CD4-positive, alpha-beta T cell treated with Interleukin-10 for 1 hour (primary cell): ENCODE measurements around the gene VSTM2L.

Source experiments
- DNase-seq: peaks from one replicate; pipeline ENCODE4 v3.0.0-alpha.2; 2020

Gene VSTM2L

GRCh38 chr20:37971561-37972127, 68.7 kb downstream of the VSTM2L start:
- no peak for DNase-seq

- no peak for DNase-seq
These were observed 69.5 kb downstream of the VSTM2L start for GRCh38 chr20:37972256-37973058.

- no peak for DNase-seq
These were observed 70.4 kb downstream of the VSTM2L start for GRCh38 chr20:37973059-37973910.

GRCh38 chr20:37976887-37977286, 74.0 kb downstream of the VSTM2L start:
- no peak for DNase-seq

GRCh38 chr20:37977338-37977737, 74.4 kb downstream of the VSTM2L start:
- no peak for DNase-seq

GRCh38 chr20:37977786-37978185, 74.9 kb downstream of the VSTM2L start:
- DNase-seq: no peak

GRCh38 chr20:37979021-37979985, 76.4 kb downstream of the VSTM2L start:
- no peak for DNase-seq

- DNase-seq: no peak
These were observed 77.5 kb downstream of the VSTM2L start for GRCh38 chr20:37980383-37980782.

- no peak for DNase-seq
These were observed 77.9 kb downstream of the VSTM2L start for GRCh38 chr20:37980876-37981275.

- no peak for DNase-seq
These were observed 78.6 kb downstream of the VSTM2L start for GRCh38 chr20:37981568-37981967.

- DNase-seq: no peak
These were observed 80.4 kb downstream of the VSTM2L start for GRCh38 chr20:37983286-37983685.

GRCh38 chr20:37984018-37984785, 81.3 kb downstream of the VSTM2L start:
- DNase-seq: no peak

- no peak for DNase-seq
These were observed 83.3 kb downstream of the VSTM2L start for GRCh38 chr20:37986044-37986858.

- no peak for DNase-seq
These were observed 84.1 kb downstream of the VSTM2L start for GRCh38 chr20:37986873-37987601.

- DNase-seq: no peak
These were observed 84.8 kb downstream of the VSTM2L start for GRCh38 chr20:37987602-37988290.

- no peak for DNase-seq
These were observed 85.5 kb downstream of the VSTM2L start for GRCh38 chr20:37988306-37988954.

- no peak for DNase-seq
These were observed 86.8 kb downstream of the VSTM2L start for GRCh38 chr20:37989601-37990295.

GRCh38 chr20:37990571-37991151, 87.7 kb downstream of the VSTM2L start:
- peak; percentile 48 for DNase-seq
